ENCODE data around the gene SPATA24.
A peak's percentile ranks its signal among the peaks of the same experiment; 100 is the strongest.
"Not testable (repeated sequence)": the region's sequence is repeated elsewhere in the genome, so short reads cannot be mapped to it uniquely, and the experiment has no call there.

Gene SPATA24, protein sequence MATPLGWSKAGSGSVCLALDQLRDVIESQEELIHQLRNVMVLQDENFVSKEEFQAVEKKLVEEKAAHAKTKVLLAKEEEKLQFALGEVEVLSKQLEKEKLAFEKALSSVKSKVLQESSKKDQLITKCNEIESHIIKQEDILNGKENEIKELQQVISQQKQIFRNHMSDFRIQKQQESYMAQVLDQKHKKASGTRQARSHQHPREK

DNA sequence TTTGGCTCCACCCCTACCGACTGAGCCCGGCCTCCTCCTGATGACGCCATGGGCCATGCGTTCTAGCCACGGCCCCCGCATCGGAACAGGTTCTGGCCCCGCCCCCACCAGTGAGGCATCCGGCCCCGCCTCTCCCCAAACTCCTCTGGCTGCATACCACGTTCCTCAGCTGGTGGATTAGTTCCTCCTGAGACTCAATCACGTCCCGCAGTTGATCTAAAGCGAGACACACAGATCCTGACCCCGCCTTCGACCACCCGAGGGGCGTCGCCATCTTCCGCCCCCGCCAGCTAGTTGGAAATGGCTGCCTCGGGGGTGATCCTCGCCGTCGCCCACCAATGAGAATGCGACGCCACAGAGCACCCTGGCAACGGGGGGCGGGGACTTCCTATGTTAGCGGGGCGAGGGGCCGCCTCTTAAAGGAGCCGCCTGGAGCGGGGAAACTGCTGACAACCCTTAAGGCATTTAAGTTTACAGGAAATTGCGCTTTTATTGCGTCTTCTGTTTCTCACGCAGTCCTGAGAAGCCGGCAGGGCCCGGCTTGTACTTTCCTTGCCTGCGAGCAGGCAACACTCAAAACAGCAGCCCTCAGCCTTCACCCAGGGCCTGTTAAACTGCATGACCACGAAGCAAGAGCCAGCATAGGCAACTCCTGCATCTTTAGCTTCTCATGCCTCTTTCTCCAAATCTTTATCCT is at the start of gene SPATA24:
Gene SPATA24 (minus strand): TSS at position 303 of the 697 bp plus-strand sequence. CDS start 29 bp downstream, at position 274.
- ATAC-seq: peak; percentile 93
- H3K36me3 Mint-ChIP-seq: peaks cover 7% of the 10 kb centered on the region
- H3K9me3 Mint-ChIP-seq: no peaks in the 10 kb centered on the region
- peaks cover 58% of the 10 kb centered on the region for H3K4me1 Mint-ChIP-seq
- peak within 1 kb of the TSS; percentile 89 for H3K4me3 Mint-ChIP-seq
- H3K27me3 Mint-ChIP-seq: no peaks in the 10 kb centered on the region
- H3K27ac Mint-ChIP-seq: peak within 1 kb of the TSS; percentile 85

DNA sequence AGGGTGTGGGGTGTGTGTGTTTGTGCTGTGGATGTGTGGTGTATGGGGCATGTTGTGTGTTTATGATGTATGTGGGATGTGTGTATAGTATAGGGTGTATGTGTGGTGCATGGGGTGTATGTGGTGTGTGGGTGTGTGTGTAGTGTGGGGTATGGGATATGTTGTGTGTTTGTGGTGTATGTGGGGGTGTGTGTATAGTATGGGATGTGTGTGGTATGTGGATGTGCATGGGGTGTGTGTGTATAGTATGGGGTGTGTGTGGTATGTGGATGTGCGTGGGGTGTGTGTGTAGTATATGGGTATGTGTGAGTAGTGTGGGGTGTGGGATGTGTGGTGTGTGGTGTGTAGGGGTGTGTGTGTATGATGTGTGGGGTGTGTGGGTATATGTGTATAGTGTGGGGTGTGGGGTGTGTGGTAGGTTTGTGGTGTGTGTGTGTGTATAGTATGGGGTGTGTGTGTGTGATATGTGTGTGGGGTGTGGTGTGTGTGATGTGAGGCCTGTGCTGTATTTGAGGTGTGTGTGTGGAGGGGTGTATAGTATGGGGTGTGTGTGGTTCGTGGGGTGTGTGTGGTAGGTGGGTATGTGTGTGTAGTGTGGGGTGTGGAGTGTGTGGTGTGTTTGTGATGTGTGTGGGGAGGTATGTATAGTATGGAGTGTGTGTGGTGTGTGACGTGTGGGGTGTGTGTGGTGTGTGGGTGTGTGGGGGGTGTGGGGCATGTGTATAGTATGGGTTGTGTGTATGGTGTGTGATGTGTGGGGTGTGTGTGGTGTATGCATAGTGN is 48.2 kb upstream of the SPATA24 start:
- Mint-ChIP-seq H3K4me1 (peaks cover 33% of the 10 kb centered on the region), H3K36me3 (no peaks in the 10 kb centered on the region), H3K27ac (no peak overlapping the region), H3K4me3 (no peak overlapping the region), H3K9me3 (peaks cover 8% of the 10 kb centered on the region), H3K27me3 (no peaks in the 10 kb centered on the region)
- peak; percentile 21 for ATAC-seq

DNA sequence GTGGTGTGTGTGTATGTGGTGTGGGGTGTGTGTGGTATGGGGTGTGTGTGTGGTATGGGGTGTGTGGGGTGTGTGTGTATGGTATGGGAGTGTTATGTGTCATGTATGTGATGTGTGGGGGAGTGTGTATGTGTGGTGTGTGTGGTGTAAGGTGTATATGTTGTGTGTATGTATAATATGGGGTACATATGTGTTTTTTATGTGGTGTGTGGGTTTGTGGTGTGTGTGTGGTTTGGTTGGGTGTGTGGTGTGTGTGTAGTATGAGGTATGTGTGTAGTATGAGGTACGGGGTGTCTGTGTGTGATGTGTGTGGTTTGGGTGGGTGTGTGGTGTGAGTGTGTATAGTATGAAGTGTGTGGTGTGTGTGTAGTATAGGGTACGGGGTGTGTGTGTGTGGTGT is 47.3 kb upstream of the SPATA24 start:
- no peak overlapping the region for H3K27ac Mint-ChIP-seq
- peaks cover 42% of the 10 kb centered on the region for H3K4me1 Mint-ChIP-seq
- H3K36me3 Mint-ChIP-seq: no peaks in the 10 kb centered on the region
- no peak for ATAC-seq
- no peak overlapping the region for H3K4me3 Mint-ChIP-seq
- peaks cover 8% of the 10 kb centered on the region for H3K9me3 Mint-ChIP-seq
- no peaks in the 10 kb centered on the region for H3K27me3 Mint-ChIP-seq

DNA sequence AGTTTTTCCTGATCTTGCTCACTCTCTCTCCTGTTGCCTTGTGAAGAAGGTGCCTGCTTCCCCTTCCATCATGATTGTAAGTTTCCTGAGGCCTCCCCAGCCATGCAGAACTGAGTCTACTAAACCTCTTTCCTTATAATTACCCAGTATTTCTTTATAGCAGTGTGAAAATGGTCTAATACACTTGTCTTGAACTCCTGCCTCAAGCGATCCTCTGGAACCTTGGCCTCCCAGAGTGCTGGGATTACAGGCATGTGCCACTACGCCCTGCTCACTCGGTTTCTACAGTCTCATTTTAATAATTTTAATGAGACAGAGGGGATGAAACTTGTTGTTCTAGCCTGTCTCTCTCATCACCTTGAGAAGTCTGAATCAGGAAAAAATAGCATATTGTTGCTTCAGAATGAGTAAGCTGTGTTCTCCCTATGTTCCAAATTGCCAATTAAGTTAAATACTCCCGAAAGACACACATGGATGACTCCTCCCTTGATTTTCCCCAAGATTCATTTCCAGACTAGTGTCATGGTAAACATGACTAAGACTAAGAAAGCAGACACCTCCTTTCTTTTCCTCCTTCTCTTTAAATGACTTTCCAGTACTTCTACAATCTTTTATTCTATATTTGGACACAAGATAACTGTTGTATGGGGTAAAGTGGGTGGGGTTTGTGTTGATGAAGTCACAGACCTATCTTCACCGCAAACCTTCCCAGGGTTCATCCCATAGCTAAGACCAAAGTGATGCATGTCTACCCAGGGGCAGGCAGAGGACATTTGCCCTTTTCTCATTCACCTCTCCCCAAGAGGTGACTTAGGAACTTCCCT is 43.3 kb upstream of the SPATA24 start:
- no peak overlapping the region for H3K4me3 Mint-ChIP-seq
- no peaks in the 10 kb centered on the region for H3K36me3 Mint-ChIP-seq
- H3K27me3 Mint-ChIP-seq: no peaks in the 10 kb centered on the region
- peaks cover 32% of the 10 kb centered on the region for H3K4me1 Mint-ChIP-seq
- H3K9me3 Mint-ChIP-seq: no peaks in the 10 kb centered on the region
- peak; percentile 72 for ATAC-seq
- H3K27ac Mint-ChIP-seq: peak overlapping the region; percentile 87

DNA sequence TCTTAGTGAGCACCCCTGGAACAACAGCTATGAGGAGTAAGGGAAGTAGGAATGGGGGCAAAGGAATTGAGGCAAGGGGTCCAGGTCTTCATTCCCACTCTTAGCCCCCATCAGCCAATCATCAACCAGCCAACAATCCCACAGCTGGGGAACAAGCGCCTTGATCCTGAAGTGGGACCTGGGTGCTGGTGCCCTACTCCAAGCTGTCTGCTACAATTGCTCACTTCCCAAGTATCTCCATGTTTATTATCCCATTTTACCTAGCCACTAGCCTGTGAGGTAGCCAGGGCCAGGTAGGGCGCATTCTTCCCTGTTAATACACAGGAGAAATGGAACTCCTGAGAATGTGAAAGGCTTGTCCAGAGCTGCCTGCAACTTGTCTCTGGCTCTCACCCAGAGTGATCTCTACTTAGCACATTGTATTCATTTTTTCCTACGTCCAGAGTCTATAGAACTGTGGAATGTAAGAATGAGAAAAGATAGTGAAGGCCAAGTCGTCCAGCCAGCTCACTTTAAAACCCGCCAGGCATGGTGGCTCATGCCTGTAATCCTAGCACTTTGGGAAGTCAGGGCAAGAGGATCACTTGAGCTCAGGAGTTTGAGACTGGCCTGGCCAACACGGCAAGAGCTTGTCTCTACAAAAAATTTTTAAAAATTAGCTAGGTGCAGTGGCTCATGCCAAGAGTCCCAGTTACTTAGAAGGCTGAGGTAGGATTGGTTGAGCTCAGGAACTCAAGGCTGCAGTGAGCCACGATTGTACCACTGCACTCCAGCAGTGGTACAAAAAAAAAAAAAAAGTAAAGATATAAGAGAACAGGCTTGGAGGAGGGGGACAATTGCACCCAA is 41.7 kb upstream of the SPATA24 start:
- Mint-ChIP-seq H3K9me3 (no peaks in the 10 kb centered on the region), H3K27me3 (no peaks in the 10 kb centered on the region), H3K4me1 (peaks cover 32% of the 10 kb centered on the region), H3K27ac (peak overlapping the region; percentile 87), H3K4me3 (no peak overlapping the region), H3K36me3 (no peaks in the 10 kb centered on the region)
- no peak for ATAC-seq

DNA sequence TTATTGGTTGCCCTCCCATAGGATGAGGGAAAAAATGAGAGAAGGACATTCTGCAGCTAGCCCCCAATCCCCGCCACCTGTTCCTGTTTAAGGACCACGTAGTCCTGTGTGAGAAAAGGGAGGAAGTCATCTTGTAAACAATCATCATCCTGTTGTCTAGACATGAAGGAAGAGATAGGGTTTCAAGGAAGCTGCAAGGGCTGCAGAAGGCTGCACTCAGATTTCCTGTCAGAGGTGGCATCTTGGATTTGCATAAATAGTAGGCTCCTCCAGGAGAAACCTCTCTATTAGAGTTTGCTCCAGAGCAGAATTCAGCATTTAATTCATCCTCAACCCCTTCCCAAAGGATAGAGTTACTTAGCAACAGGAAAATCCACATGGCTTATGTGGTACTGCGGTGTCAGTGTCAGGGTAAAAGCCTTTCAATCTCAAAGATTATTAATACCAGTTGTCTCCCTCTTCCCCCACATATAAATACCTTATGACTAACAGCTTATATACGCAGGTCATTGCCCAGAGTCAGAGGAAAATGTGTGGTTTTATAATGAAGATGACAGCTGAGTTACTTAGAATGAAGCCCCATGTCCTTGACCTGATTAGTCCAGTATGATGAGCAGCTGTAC is 40.1 kb upstream of the SPATA24 start:
- no peak overlapping the region for H3K4me3 Mint-ChIP-seq
- H3K36me3 Mint-ChIP-seq: no peaks in the 10 kb centered on the region
- H3K4me1 Mint-ChIP-seq: peaks cover 38% of the 10 kb centered on the region
- no peak for ATAC-seq
- H3K27ac Mint-ChIP-seq: no peak overlapping the region
- no peaks in the 10 kb centered on the region for H3K9me3 Mint-ChIP-seq
- H3K27me3 Mint-ChIP-seq: no peaks in the 10 kb centered on the region

DNA sequence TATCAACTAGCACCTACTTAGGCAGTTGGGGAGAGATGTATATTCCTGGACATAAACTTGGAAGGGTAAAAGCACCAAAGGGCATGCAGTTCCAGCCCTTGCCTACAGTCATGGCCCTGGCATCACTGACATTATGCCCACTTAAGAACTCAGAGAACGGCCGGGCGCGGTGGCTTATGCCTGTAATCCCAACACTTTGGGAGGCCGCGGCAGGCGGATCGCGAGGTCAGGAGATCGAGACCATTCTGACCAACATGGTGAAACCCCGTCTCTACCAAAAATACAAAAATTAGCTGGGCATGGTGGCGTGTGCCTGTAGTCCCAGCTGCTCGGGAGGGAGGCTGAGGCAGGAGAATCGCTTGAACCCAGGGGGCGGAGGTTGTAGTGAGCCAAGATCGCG is 36.5 kb upstream of the SPATA24 start:
- peaks cover 27% of the 10 kb centered on the region for H3K4me1 Mint-ChIP-seq
- H3K36me3 Mint-ChIP-seq: peaks cover 15% of the 10 kb centered on the region
- not testable (repeated sequence) for ATAC-seq, H3K4me3 Mint-ChIP-seq, H3K27me3 Mint-ChIP-seq, H3K9me3 Mint-ChIP-seq
- H3K27ac Mint-ChIP-seq: peak overlapping the region; percentile 97

DNA sequence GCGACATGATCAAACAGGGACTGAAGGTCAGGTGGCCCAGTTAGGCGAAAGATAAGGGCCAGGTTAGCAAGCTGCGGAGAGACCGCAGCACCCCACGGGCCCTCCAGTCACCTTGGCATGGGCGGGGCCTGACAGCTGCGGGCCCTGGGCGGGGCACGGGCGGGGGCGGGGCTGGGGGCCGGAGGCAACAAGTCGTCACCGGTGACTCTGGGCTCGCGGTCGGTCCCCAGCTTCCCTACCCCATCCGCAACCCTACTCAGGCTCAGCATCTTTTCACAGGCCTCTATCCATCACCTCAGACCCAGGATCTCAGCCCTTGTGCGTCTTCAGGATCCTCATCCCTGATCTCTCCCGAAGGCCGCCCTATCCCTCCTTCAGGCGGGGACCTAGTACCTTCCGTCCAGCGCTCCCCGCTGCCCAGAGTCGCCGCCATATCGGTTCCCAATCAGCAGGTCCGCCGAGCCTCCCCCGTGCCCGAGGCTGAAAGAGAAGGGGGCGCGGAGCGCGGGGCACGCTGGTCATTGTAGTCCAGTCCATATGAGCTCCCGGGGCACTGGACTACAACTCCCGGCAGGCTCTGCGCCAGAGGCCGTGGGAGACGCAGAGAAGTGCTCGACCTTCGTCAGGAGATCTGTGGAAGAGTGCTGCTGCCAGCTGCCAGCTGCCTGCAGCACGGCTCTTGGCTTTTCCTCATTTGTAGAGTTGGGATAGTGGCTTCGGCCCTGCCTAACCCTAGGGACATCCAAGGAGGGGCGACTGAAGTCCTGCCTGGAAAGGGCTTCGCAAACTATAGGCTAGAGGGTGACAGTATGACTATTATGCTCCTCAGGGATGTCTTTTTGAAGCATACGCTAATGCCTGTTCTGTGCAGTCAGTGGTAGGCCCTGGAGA is 35.4 kb upstream of the SPATA24 start, which contains the start of gene DNAJC18:
Gene DNAJC18 (minus strand): TSS at position 513 of the 891 bp plus-strand sequence. CDS start 80 bp downstream, at position 433.
- peaks cover 15% of the 10 kb centered on the region for H3K36me3 Mint-ChIP-seq
- peak within 1 kb of the TSS; percentile 97 for H3K4me3 Mint-ChIP-seq
- ATAC-seq: peak; percentile 99
- peaks cover 27% of the 10 kb centered on the region for H3K4me1 Mint-ChIP-seq
- H3K27ac Mint-ChIP-seq: peak within 1 kb of the TSS; percentile 97
- H3K27me3 Mint-ChIP-seq: no peaks in the 10 kb centered on the region
- no peaks in the 10 kb centered on the region for H3K9me3 Mint-ChIP-seq

DNA sequence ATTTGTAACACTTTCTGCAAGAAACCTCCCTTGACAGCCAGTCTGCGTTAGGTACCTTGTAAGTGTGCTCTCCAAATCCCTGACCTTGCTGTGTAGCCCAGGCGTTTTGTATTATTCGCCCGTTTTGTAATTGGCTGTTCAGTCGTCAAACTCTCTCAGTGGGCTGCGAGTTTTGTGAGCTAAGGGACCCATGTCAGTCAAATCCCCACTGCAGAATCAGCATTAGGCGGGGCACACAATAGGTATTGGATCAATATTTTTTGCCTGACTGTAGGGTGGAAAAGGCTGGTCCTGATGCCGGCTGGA is 34.8 kb upstream of the SPATA24 start:
- Mint-ChIP-seq H3K4me1 (peaks cover 24% of the 10 kb centered on the region), H3K27me3 (no peaks in the 10 kb centered on the region), H3K9me3 (no peaks in the 10 kb centered on the region), H3K4me3 (peak overlapping the region; percentile 97), H3K27ac (peak overlapping the region; percentile 97), H3K36me3 (peaks cover 15% of the 10 kb centered on the region)
- ATAC-seq: no peak

DNA sequence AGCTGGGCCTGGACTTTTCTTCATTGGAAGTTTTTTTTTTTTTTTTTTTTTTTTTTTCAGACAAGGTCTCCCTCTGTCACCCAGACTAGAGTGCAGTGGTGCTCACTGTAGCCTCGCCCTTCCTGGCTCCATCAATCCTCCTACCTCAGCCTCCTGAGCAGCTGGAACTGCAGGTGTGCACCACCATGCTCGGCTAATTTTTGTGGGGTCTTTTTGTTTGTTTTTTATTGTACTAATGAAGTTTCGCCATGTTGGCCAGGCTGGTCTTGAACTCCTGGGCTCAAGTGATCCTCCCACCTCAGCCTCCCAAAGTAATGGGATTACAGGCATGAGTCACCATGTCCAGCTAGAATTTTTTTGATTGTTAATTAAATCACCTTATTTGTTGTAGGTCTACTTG is 31.8 kb upstream of the SPATA24 start:
- Mint-ChIP-seq H3K4me1 (peaks cover 22% of the 10 kb centered on the region), H3K9me3 (no peaks in the 10 kb centered on the region), H3K27me3 (no peaks in the 10 kb centered on the region), H3K27ac (no peak overlapping the region), H3K36me3 (peaks cover 15% of the 10 kb centered on the region), H3K4me3 (no peak overlapping the region)
- ATAC-seq: no peak

DNA sequence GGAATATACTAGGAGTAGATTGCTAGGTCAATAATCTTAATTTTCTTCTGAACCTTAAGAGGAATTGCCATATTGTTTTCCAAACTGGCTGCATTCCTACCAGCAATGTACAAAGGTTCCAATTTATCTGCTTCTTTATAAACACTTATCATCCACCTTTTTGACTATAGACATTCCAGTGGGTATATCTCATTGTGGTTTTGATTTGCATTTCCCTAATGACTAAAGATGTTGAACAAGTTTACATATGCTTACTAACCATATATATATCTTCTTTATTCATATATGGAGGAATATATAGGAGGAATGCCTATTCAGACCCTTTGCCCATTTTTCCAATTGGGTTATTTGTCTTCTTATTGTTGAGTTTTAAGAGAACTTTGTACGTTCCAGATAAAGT is 27.8 kb upstream of the SPATA24 start:
- ATAC-seq: no peak

DNA sequence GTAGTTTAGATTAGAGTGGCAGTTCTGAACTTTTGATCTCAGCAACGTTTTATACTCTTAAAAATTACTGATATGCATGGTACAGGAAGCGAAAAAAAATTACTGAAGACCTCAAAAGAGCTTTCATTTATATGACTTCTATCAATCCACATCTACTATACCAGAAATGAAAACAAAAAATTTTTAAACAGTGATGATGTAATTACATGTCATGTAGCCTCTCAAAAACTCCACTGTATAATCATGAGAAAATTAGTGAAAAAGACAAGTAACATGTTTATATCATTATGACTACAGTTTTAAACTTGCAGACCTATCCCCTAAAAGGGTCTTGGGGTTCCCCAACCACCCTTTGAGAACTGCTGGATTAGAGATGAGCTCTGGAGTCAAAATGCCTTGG is 26.1 kb upstream of the SPATA24 start:
- H3K4me3 Mint-ChIP-seq: no peak overlapping the region
- no peaks in the 10 kb centered on the region for H3K27me3 Mint-ChIP-seq
- ATAC-seq: no peak
- peaks cover 16% of the 10 kb centered on the region for H3K36me3 Mint-ChIP-seq
- no peaks in the 10 kb centered on the region for H3K9me3 Mint-ChIP-seq
- H3K4me1 Mint-ChIP-seq: no peaks in the 10 kb centered on the region
- H3K27ac Mint-ChIP-seq: no peak overlapping the region

More for the DNA sequence above, 27.8 kb upstream of the SPATA24 start:
- H3K27ac Mint-ChIP-seq: no peak overlapping the region
- peaks cover 16% of the 10 kb centered on the region for H3K36me3 Mint-ChIP-seq
- H3K9me3 Mint-ChIP-seq: no peaks in the 10 kb centered on the region
- H3K27me3 Mint-ChIP-seq: no peaks in the 10 kb centered on the region
- H3K4me1 Mint-ChIP-seq: no peaks in the 10 kb centered on the region
- H3K4me3 Mint-ChIP-seq: no peak overlapping the region

DNA sequence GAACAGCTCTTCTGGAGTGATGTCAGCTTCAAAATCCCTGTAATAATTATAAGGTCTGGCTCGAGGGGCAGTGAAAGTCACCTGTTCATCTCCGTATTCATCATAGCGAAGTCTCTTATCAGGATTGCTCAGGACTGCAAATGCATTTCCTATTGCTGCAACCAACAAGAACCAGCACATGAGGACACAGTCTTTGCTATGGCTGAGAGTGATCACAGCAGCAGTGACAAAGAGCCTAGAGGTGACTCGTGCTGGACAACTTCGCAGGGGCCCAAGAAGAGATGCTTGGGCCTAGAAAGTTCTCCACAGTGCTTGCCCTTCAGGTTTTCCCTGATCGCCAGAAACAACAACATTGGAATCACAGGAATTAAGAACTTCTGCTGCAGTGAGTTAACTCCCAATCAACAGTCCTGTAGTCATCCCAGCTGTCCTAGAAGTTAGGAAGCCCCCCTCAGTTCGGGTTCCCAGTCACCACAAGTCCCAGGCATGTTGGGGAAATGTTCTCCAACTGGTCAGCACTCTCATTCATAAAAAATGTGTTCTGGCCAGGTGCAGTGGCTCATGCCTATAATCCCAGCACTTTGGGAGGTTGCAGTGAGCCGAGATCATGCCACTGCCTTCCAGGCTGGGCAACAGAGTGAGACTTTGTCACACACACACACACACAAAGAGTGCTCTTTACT is 22.5 kb upstream of the SPATA24 start:
- no peak overlapping the region for H3K4me3 Mint-ChIP-seq
- ATAC-seq: no peak
- peaks cover 35% of the 10 kb centered on the region for H3K36me3 Mint-ChIP-seq
- no peaks in the 10 kb centered on the region for H3K9me3 Mint-ChIP-seq
- H3K27ac Mint-ChIP-seq: no peak overlapping the region
- no peaks in the 10 kb centered on the region for H3K27me3 Mint-ChIP-seq
- H3K4me1 Mint-ChIP-seq: peaks cover 6% of the 10 kb centered on the region
